Tibial nerve (tissue), 4 donors: ENCODE measurements around the gene CAMTA1. TPM values are rescaled to one million over a fixed set of nuclear protein-coding genes. Genes with fewer than 3 reads are reported as not detected.

Experiments
- DNase-seq, 2 donors: peaks; one replicate each; pipeline ENCODE4 v3.0.0-alpha.2; 2019; ENCODE audit warnings: low spot score in 2 of 2
- H3K27ac ChIP-seq, 4 donors: fragments of 200-600 bp; sonication (generic) in 3 of 4; one replicate each; pipeline ENCODE4 v1.5.1; 2017 to 2019; ENCODE audit warnings: mild to moderate bottlenecking in 1 of 4
- H3K27me3 ChIP-seq, 2 donors: fragments of 200-600 bp; sonication (generic) in 1 of 2; one replicate each; pipeline versions ENCODE4 v1.5.1 to v1.6.0; 2017 to 2019
- H3K36me3 ChIP-seq, 3 donors: fragments of 200-600 bp; sonication (generic); one replicate each; pipeline ENCODE4 v1.5.1; 2018 to 2019
- H3K4me1 ChIP-seq, 4 donors: fragments of 200-600 bp; sonication (generic) in 3 of 4; one replicate each; pipeline ENCODE4 v1.5.1; 2017 to 2019
- H3K4me3 ChIP-seq, 4 donors: fragments of 200-600 bp; sonication (generic) in 3 of 4; one replicate each; pipeline ENCODE4 v1.5.1; 2017 to 2019; ENCODE audit warnings: mild to moderate bottlenecking in 1 of 4, moderate library complexity in 1 of 4
- H3K9me3 ChIP-seq, 4 donors: fragments of 200-600 bp; sonication (generic) in 3 of 4; one replicate each; pipeline ENCODE4 v1.5.1; 2017 to 2019
- EP300 ChIP-seq, 2 donors: sonication (generic); formaldehyde crosslinking; IDR thresholded peaks; one replicate each; pipeline ENCODE4 v1.6.1; 2017; ENCODE audit warnings: antibody characterized with exemption in 2 of 2, mild to moderate bottlenecking in 1 of 2
- POLR2A ChIP-seq, 2 donors: fragments of 450-650 bp; IDR thresholded peaks; one replicate each; pipeline ENCODE4 v1.6.1; 2017; ENCODE audit warnings: antibody characterized with exemption in 2 of 2, mild to moderate bottlenecking in 2 of 2, moderate library complexity in 2 of 2
- WGBS, 2 donors: methylation state at CpG; one replicate each; pipeline ENCODE4 v1.1.5; 2018; 5-methylcytosine and 5-hydroxymethylcytosine counted together
- total RNA-seq, 4 donors: library from RNA; depleted of rRNA; stranded (reverse); fragments of >200 nt; gene quantifications; one replicate each; pipeline ENCODE4 v1.1.0, GENCODE V29; 2016
- TF ChIP-seq, protein P1 (sequence below), 5 experiments: fragments of 200-600 bp in 3 of 5; fragments of 450-650 bp in 2 of 5; sonication (generic) in 3 of 5; IDR thresholded peaks; one replicate each; pipeline ENCODE4 v1.5.1; 2016 to 2019; ENCODE audit warnings: antibody characterized with exemption in 5 of 5, mild to moderate bottlenecking in 3 of 5, moderate library complexity in 2 of 5

CAMTA1 gene
- total RNA-seq, 4 donors from 2014 or later, result 41.8 to 104 (median 87.2) TPM

DNA sequence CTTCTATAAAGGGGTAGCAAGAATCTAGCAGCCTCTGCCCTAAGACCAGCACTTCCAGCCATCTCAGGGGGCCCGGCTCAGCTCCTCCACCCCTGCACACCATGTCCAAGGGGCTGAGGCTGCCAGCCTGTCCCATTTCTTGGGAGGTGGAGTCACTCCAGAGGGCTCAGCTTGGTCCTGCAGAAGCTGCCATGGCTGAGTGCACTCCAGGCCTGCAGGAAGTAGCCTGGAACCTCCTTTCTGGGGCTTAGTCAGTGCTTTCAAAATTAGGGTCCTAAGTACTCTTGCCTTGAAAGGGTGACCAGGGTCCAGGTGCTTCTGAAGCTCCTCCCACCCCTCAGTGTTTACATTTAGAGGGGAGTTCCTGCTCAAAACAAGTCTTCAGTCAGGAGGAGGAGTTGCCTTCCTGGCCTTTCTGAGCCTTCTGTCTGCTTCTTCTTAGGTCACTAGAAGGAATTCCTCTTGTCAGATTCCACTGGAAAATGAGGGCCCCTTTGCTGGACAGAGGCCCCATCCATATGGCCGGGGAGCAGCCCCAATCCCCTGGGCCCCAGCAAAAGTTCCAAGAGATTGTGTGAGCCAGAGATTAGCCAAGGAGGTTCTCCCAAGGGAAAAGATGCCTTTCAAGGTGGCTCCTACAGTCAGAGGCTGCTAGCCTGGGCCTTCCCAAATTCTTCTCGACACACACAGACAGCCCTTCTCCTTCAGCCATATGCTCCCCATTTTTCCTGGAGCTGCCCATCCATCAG, 857.7 kb downstream of the CAMTA1 start:
- Histone ChIP-seq H3K36me3 (no peaks in the 10 kb centered on the region), H3K27ac (no peak overlapping the region), H3K4me1 (peaks cover 0 to 9% (median 0%) of the 10 kb centered on the region in 4 donors), H3K27me3 (peaks cover 0 to 5% of the 10 kb centered on the region in 2 donors), H3K4me3 (no peak overlapping the region), H3K9me3 (no peaks in the 10 kb centered on the region)
- no peak for TF ChIP-seq EP300 (IDR thresholded peaks at IDR 0.05)
- TF ChIP-seq POLR2A (IDR thresholded peaks at IDR 0.05), result no peak
- TF ChIP-seq, protein P1, sequence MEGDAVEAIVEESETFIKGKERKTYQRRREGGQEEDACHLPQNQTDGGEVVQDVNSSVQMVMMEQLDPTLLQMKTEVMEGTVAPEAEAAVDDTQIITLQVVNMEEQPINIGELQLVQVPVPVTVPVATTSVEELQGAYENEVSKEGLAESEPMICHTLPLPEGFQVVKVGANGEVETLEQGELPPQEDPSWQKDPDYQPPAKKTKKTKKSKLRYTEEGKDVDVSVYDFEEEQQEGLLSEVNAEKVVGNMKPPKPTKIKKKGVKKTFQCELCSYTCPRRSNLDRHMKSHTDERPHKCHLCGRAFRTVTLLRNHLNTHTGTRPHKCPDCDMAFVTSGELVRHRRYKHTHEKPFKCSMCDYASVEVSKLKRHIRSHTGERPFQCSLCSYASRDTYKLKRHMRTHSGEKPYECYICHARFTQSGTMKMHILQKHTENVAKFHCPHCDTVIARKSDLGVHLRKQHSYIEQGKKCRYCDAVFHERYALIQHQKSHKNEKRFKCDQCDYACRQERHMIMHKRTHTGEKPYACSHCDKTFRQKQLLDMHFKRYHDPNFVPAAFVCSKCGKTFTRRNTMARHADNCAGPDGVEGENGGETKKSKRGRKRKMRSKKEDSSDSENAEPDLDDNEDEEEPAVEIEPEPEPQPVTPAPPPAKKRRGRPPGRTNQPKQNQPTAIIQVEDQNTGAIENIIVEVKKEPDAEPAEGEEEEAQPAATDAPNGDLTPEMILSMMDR (IDR thresholded peaks at IDR 0.05), result no peak
- no peak for DNase-seq
- WGBS, 2 donors, result 34 to 69% methylated on average over 2 to 3 of the region's 3 CpGs

DNA sequence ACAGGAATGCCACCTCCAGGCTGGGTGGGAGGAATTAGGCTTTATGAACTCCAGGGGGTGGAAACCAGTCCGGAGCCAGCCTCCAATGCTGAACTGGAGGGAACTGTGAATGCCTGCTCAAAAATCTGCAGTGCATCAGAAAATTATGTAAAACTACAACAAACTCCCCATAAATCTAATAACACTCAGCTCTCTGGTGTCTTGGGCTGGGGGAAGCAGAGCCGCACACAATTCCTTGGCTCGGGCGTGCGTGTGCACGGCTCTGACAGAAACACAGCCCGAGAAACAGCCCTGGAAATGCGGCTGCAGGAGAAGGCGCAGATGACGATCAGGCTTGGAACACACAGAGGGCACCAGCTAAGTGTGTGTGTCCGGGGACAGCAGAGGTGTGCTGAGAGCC, 858.3 kb downstream of the CAMTA1 start:
- TF ChIP-seq, protein P1 (IDR thresholded peaks at IDR 0.05), result no peak
- no peak for TF ChIP-seq POLR2A (IDR thresholded peaks at IDR 0.05)
- TF ChIP-seq EP300 (IDR thresholded peaks at IDR 0.05), result no peak
- Histone ChIP-seq H3K4me3 (no peak overlapping the region), H3K4me1 (peaks cover 0 to 15% (median 0%) of the 10 kb centered on the region in 4 donors), H3K27ac (no peak overlapping the region), H3K9me3 (no peaks in the 10 kb centered on the region), H3K27me3 (peaks cover 0 to 8% of the 10 kb centered on the region in 2 donors), H3K36me3 (no peaks in the 10 kb centered on the region)
- WGBS, 2 donors, result 82 to 89% methylated on average over 7 to 11 of the region's 11 CpGs
- DNase-seq, result no peak

DNA sequence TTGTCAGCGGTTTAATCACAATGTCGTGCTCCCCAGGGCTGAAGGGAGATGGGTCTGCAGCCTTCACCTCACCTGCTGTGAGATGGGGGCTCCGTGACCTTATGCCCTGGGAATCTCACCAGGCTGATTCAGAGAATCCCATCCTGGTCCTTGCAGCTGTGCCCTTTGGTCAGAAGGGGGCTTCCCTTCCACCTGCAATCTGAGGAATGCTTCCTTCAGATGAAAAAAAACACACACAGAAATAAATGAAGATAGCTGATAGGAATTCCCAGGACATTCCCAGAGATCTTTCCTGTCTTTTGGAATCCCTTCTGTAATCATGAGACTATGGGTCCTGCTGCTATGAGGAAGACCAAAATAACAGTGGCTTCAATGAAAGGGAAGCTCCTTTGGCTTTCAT, 858.8 kb downstream of the CAMTA1 start:
- H3K27me3 ChIP-seq, result peaks cover 0 to 8% of the 10 kb centered on the region in 2 donors
- H3K4me3 ChIP-seq, result no peak overlapping the region
- TF ChIP-seq POLR2A (IDR thresholded peaks at IDR 0.05) (no peak), EP300 (IDR thresholded peaks at IDR 0.05) (no peak)
- no peaks in the 10 kb centered on the region for H3K36me3 ChIP-seq
- H3K27ac ChIP-seq, result no peak overlapping the region
- 86 to 94% methylated on average over 3 of the region's 3 CpGs for WGBS, 2 donors
- H3K4me1 ChIP-seq, result peaks cover 0 to 21% (median 0%) of the 10 kb centered on the region in 4 donors
- no peaks in the 10 kb centered on the region for H3K9me3 ChIP-seq
- no peak for DNase-seq

DNA sequence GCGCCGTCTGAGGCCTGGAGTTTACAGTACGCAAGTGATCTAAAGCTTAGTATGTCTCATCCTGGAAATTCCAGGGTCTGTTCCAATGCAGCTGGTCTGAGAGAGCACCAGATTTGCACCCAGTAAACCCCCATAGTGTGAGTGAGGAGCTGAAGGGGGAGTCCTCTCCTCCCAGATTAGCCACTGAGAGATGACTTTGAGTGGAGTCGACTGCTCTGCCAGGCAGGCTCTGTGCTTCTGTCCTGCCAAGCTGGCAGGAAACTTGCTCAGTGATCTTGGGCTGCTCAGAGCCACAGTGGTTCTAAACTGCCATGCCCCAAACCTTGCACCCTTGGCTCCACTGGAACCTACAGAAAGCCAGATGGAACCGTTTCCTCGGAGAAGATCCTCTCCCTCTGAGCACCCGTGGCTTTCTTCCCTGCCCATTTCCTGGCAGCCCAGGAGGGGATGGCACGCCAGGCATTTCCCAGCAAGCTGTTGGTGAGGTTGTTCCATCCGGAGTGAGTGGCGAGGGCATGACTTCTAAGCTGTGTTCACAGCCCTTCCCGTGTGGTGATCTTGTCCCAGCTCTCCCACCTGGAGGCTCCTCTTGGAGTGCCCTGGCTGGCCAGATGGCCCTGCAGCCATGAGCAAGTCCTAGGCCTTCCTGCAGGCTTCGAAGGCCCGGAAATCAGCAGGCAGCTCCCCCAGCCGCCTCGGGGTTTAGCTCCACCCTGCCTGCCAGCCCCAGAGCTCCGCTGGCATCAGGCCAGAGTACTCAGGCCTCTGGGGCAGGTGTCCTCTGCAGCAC, 859.9 kb downstream of the CAMTA1 start:
- 73 to 91% methylated on average over 10 to 11 of the region's 16 CpGs for WGBS, 2 donors
- H3K4me1 ChIP-seq, result peaks cover 0 to 31% (median 0%) of the 10 kb centered on the region in 4 donors
- no peaks in the 10 kb centered on the region for H3K36me3 ChIP-seq
- no peak overlapping the region for H3K4me3 ChIP-seq
- peaks cover 0 to 8% of the 10 kb centered on the region in 2 donors for H3K27me3 ChIP-seq
- H3K27ac ChIP-seq, result no peak overlapping the region
- no peaks in the 10 kb centered on the region for H3K9me3 ChIP-seq
- TF ChIP-seq EP300 (IDR thresholded peaks at IDR 0.05), result no peak
- DNase-seq, result no peak

DNA sequence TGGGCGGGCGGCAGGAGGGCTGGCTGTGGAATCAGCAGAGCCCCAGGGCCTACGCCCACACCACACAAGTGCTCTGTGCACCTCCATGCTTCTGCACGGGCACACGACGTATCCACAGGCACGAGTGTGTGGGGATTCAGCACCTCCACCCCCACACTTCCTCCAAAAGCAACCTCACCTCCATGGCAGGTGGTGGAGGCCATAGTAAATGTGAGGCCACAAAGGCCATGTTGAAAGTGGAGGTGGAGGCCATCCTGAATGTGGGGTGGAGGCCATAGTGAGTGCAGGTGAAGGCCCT, 860.4 kb downstream of the CAMTA1 start:
- TF ChIP-seq POLR2A (IDR thresholded peaks at IDR 0.05) (no peak), EP300 (IDR thresholded peaks at IDR 0.05) (no peak)
- Histone ChIP-seq H3K36me3 (no peaks in the 10 kb centered on the region), H3K27ac (no peak overlapping the region), H3K4me3 (no peak overlapping the region), H3K4me1 (peaks cover 0 to 36% (median 0%) of the 10 kb centered on the region in 4 donors), H3K9me3 (no peaks in the 10 kb centered on the region), H3K27me3 (peaks cover 0 to 8% of the 10 kb centered on the region in 2 donors)
- WGBS, 2 donors, result 60% methylated on average over 1 of the region's 7 CpGs; no CpG with 5 or more reads in 1 of the 2 donors
- DNase-seq, result no peak

DNA sequence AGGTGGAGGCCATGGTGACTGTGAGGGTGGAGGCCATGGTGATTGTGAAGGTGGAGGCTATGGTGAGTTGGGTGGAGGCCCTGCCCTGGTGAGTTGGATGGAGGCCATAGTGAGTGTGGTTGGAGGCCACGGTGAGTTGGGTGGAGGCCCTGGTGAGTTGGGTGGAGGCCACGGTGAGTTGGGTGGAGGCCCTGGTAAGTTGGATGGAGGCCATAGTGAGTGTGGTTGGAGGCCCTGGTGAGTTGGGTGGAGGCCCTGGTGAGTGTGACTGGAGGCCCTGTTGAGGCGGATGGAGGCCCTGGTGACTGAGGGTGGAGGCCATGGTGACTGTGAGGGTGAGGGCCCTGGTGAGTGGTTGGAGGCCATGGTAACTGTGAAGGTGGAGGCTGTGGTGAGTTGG, 860.9 kb downstream of the CAMTA1 start:
- H3K4me1 ChIP-seq, result peaks cover 0 to 38% (median 0%) of the 10 kb centered on the region in 4 donors
- H3K36me3 ChIP-seq, result no peaks in the 10 kb centered on the region
- TF ChIP-seq, protein P1 (IDR thresholded peaks at IDR 0.05), result no peak
- no peak for TF ChIP-seq POLR2A (IDR thresholded peaks at IDR 0.05)
- no peak for TF ChIP-seq EP300 (IDR thresholded peaks at IDR 0.05)
- no peaks in the 10 kb centered on the region for H3K9me3 ChIP-seq
- DNase-seq, result no peak
- H3K4me3 ChIP-seq, result no peak overlapping the region
- WGBS, 2 donors, result 91 to 98% methylated on average over 3 of the region's 3 CpGs
- H3K27ac ChIP-seq, result no peak overlapping the region
- H3K27me3 ChIP-seq, result peaks cover 0 to 8% of the 10 kb centered on the region in 2 donors
